HepG2 (cell line): ENCODE results near the gene OR2F2. TPM values are rescaled to one million over a fixed set of nuclear protein-coding genes. Genes with fewer than 3 reads are reported as not detected.

ENCODE experiments used
- ARHGAP35 ChIP-seq: sonication (generic); formaldehyde crosslinking; IDR thresholded peaks from 2 replicates; pipeline ENCODE4 v1.9.0; 2022; ENCODE audit warnings: mild to moderate bottlenecking, inconsistent platforms, moderate library complexity, missing genetic modification reagents, borderline replicate concordance
- CCAR2 ChIP-seq: fragments of 200-400 bp; formaldehyde crosslinking; optimal IDR thresholded peaks from 2 replicates; pipeline ENCODE3; 2018; ENCODE audit warnings: low read depth, mild to moderate bottlenecking, low read length, moderate library complexity
- EZH2 ChIP-seq: conservative IDR thresholded peaks from 2 replicates; pipeline ENCODE4 v1.6.1; 2012; ENCODE audit warnings: mild to moderate bottlenecking, low read depth, low read length, moderate library complexity
- FOXJ3 ChIP-seq: sonication (generic); formaldehyde crosslinking; IDR thresholded peaks from 2 replicates; pipeline ENCODE4 v1.4.0; 2020; ENCODE audit warnings: missing genetic modification reagents, mild to moderate bottlenecking, borderline replicate concordance
- KLF16 ChIP-seq, 2 experiments: sonication (generic) in 1 of 2; formaldehyde crosslinking in 1 of 2; IDR thresholded peaks; 2 replicates each; pipeline versions ENCODE4 v1.6.1 to v1.8.0; 2016 to 2023; ENCODE audit warnings: missing genetic modification reagents in 2 of 2, missing compliant biosample characterization in 1 of 2
- MYPOP ChIP-seq: sonication (generic); formaldehyde crosslinking; IDR thresholded peaks from 2 replicates; pipeline ENCODE4 v1.8.1; 2023; ENCODE audit warnings: mild to moderate bottlenecking, moderate library complexity, missing genetic modification reagents
- RXRB ChIP-seq: IDR thresholded peaks from 2 replicates; pipeline ENCODE4 v1.6.1; 2016; ENCODE audit warnings: borderline replicate concordance, missing genetic modification reagents, missing compliant biosample characterization
- SCMH1 ChIP-seq: sonication (generic); formaldehyde crosslinking; IDR thresholded peaks from 2 replicates; pipeline ENCODE4 v1.9.0; 2021; ENCODE audit warnings: missing genetic modification reagents, mild to moderate bottlenecking, borderline replicate concordance
- SNAI1 ChIP-seq: sonication (generic); formaldehyde crosslinking; IDR thresholded peaks from 2 replicates; pipeline ENCODE4 v1.5.0; 2020; ENCODE audit warnings: mild to moderate bottlenecking, missing genetic modification reagents, borderline replicate concordance
- TCF12 ChIP-seq, 2 experiments: fragments of 450-650 bp in 1 of 2; sonication (generic) in 1 of 2; formaldehyde crosslinking in 1 of 2; IDR thresholded peaks; 2 replicates each; pipeline versions ENCODE4 v1.6.1 to v1.8.0; 2017 to 2022; ENCODE audit warnings: antibody characterized with exemption in 1 of 2, mild to moderate bottlenecking in 1 of 2, missing genetic modification reagents in 1 of 2, moderate library complexity in 1 of 2
- TEAD3 ChIP-seq: optimal IDR thresholded peaks from 2 replicates; pipeline ENCODE3; 2016; ENCODE audit warnings: borderline replicate concordance
- TP53 ChIP-seq: sonication (generic); formaldehyde crosslinking; conservative IDR thresholded peaks from 2 replicates; pipeline ENCODE4 v1.4.0; 2020; ENCODE audit warnings: missing genetic modification reagents
- ZBTB46 ChIP-seq: sonication (generic); formaldehyde crosslinking; IDR thresholded peaks from 2 replicates; pipeline ENCODE4 v1.4.0; 2020; ENCODE audit warnings: mild to moderate bottlenecking, missing genetic modification reagents, borderline replicate concordance
- ZNF468 ChIP-seq: sonication (generic); formaldehyde crosslinking; IDR thresholded peaks from 2 replicates; pipeline ENCODE4 v1.8.0; 2022; ENCODE audit warnings: mild to moderate bottlenecking, moderate library complexity, missing genetic modification reagents
- ZNF709 ChIP-seq: sonication (generic); formaldehyde crosslinking; IDR thresholded peaks from 2 replicates; pipeline ENCODE4 v1.5.0; 2020; ENCODE audit warnings: mild to moderate bottlenecking, missing genetic modification reagents
- ZNF773 ChIP-seq: sonication (generic); formaldehyde crosslinking; IDR thresholded peaks from 2 replicates; pipeline ENCODE4 v1.4.0; 2020; ENCODE audit warnings: missing genetic modification reagents, borderline replicate concordance
- ZNF878 ChIP-seq: sonication (generic); formaldehyde crosslinking; IDR thresholded peaks from 2 replicates; pipeline ENCODE4 v1.8.1; 2023; ENCODE audit warnings: mild to moderate bottlenecking, missing genetic modification reagents, moderate library complexity
- polyA plus RNA-seq, 8 experiments: library from polyadenylated mRNA; depleted of rRNA in 3 of 8; stranded (reverse) in 7 of 8; unstranded in 1 of 8; fragments of >200 nt; fragmentation: Illumina TruSeq in 4 of 8; extraction: Trizol in 4 of 8; gene quantifications; 2 replicates each; pipeline versions ENCODE4 v1.2.1 to v1.2.3, GENCODE V29; 2011 to 2016; ENCODE audit warnings: low read depth in 4 of 8, missing spikeins in 1 of 8, mixed read lengths in 1 of 8; ENCODE audit not compliant: insufficient read depth in 1 of 8
- total RNA-seq, 5 experiments: library from RNA; depleted of rRNA; stranded (reverse); fragments of >200 nt; fragmentation: Illumina TruSeq; extraction: Trizol; gene quantifications; 2 replicates each; pipeline ENCODE4 v1.2.3, GENCODE V29; 2016; ENCODE audit warnings: low read depth in 1 of 5
- TF ChIP-seq, protein P1 (sequence below): sonication (generic); formaldehyde crosslinking; IDR thresholded peaks from 2 replicates; pipeline ENCODE4 v1.5.0; 2020; ENCODE audit warnings: missing genetic modification reagents
- TF ChIP-seq, protein P2 (sequence below): IDR thresholded peaks from 2 replicates; pipeline ENCODE4 v1.6.1; 2012; ENCODE audit warnings: inconsistent platforms
- TF ChIP-seq, protein P3 (sequence below): sonication (generic); formaldehyde crosslinking; IDR thresholded peaks from 2 replicates; pipeline ENCODE4 v1.4.0; 2020; ENCODE audit warnings: missing genetic modification reagents

OR2F2 gene
- total and polyA plus RNA-seq, 2 of the 13 experiments (the other 11 are each of a cell fraction or from before 2014, with no cell fraction given): 0.13 TPM; not detected in 1

DNA sequence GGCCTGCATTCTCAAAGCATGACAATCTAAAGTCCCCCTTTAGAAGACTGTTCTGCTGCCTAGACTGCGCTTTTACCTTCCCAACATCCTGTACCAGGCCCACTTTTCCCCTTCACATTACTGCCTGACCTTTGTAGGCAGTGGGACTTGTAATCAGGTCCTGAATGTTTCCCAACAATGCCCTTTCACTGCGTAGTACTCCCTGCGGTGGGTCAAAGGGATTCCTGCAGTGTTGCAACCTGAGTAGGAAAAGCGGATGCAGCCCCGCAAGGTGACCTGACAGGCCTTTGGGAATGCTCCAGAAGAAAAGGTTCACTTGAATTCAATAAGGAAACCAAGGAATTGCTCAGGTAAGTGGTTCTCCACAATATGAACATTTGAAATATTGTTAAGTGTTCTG lies 28.1 kb upstream of the OR2F2 start (continued):
- TF ChIP-seq CCAR2 (no peak), SCMH1 (CRISPR knock-in tag) (no peak), TEAD3 (CRISPR knock-in tag) (peak; percentile 95), ZNF878 (peak; percentile 77; the same call in 1 of the 2 replicates), RXRB (peak; percentile 99), MYPOP (CRISPR knock-in tag) (peak; percentile 75; the same call in 1 of the 2 replicates), TCF12 (IDR thresholded peaks at IDR 0.05) (no peak), TCF12 (CRISPR knock-in tag; IDR thresholded peaks at IDR 0.05) (no peak), ZBTB46 (no peak), ARHGAP35 (CRISPR knock-in tag) (no peak), SNAI1 (CRISPR knock-in tag) (no peak), TP53 (CRISPR knock-in tag) (no peak), FOXJ3 (CRISPR knock-in tag) (peak; percentile 83; the same call in 1 of the 2 replicates), ZNF773 (CRISPR knock-in tag) (no peak), EZH2 (no peak), ZNF709 (CRISPR knock-in tag) (no peak), ZNF468 (CRISPR knock-in tag) (no peak), KLF16 (CRISPR knock-in tag; IDR thresholded peaks at IDR 0.05) (peak in 1 of 2 experiments; percentile 86; a peak in 2 of 4 replicates)
- TF ChIP-seq, protein P1, sequence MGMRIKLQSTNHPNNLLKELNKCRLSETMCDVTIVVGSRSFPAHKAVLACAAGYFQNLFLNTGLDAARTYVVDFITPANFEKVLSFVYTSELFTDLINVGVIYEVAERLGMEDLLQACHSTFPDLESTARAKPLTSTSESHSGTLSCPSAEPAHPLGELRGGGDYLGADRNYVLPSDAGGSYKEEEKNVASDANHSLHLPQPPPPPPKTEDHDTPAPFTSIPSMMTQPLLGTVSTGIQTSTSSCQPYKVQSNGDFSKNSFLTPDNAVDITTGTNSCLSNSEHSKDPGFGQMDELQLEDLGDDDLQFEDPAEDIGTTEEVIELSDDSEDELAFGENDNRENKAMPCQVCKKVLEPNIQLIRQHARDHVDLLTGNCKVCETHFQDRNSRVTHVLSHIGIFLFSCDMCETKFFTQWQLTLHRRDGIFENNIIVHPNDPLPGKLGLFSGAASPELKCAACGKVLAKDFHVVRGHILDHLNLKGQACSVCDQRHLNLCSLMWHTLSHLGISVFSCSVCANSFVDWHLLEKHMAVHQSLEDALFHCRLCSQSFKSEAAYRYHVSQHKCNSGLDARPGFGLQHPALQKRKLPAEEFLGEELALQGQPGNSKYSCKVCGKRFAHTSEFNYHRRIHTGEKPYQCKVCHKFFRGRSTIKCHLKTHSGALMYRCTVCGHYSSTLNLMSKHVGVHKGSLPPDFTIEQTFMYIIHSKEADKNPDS (CRISPR knock-in tag): peak; percentile 99
- TF ChIP-seq, protein P2, sequence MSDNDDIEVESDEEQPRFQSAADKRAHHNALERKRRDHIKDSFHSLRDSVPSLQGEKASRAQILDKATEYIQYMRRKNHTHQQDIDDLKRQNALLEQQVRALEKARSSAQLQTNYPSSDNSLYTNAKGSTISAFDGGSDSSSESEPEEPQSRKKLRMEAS: peak; percentile 67
- TF ChIP-seq, protein P3, sequence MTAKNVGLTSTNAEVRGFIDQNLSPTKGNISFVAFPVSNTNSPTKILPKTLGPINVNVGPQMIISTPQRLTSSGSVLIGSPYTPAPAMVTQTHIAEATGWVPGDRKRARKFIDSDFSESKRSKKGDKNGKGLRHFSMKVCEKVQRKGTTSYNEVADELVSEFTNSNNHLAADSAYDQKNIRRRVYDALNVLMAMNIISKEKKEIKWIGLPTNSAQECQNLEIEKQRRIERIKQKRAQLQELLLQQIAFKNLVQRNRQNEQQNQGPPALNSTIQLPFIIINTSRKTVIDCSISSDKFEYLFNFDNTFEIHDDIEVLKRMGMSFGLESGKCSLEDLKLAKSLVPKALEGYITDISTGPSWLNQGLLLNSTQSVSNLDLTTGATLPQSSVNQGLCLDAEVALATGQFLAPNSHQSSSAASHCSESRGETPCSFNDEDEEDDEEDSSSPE (CRISPR knock-in tag): peak; percentile 25; the same call in 1 of the 2 replicates
